Fibroblast of the aortic adventitia (primary cell): Measurements from ENCODE around the gene GALNT16. TPM values are rescaled to one million over a fixed set of nuclear protein-coding genes. Genes with fewer than 3 reads are reported as not detected.

Experiments used
- DNase-seq: peaks from one replicate; pipeline ENCODE4 v3.0.0-alpha.2; 2010; ENCODE audit warnings: low read depth
- H3K4me3 ChIP-seq: 2 replicates; pipeline ENCODE4 v1.5.1; 2011; ENCODE audit warnings: low read depth, mild to moderate bottlenecking, control low read depth, low read length, moderate library complexity
- CTCF ChIP-seq: IDR thresholded peaks from 2 replicates; pipeline ENCODE4 v1.5.1; 2011; ENCODE audit warnings: mild to moderate bottlenecking, low read length, control low read depth, inconsistent platforms; ENCODE audit not compliant: insufficient read depth
- total RNA-seq: library from RNA; depleted of rRNA; stranded (reverse); fragments of >200 nt; gene quantifications from 2 replicates; pipeline ENCODE4 v1.2.3, GENCODE V29; 2012; ENCODE audit warnings: low replicate concordance

GALNT16 gene
- total RNA-seq, 1 donor: 4.6 TPM

- no peak overlapping the region for H3K4me3 ChIP-seq
- no peak for TF ChIP-seq CTCF
- DNase-seq: peak; percentile 51
Measured at GRCh38 chr14:69342928-69343525, 83.1 kb downstream of the GALNT16 start.

GRCh38 chr14:69344171-69344570 is 84.2 kb downstream of the GALNT16 start:
- H3K4me3 ChIP-seq: no peak overlapping the region
- TF ChIP-seq CTCF: no peak
- DNase-seq: no peak

DNA sequence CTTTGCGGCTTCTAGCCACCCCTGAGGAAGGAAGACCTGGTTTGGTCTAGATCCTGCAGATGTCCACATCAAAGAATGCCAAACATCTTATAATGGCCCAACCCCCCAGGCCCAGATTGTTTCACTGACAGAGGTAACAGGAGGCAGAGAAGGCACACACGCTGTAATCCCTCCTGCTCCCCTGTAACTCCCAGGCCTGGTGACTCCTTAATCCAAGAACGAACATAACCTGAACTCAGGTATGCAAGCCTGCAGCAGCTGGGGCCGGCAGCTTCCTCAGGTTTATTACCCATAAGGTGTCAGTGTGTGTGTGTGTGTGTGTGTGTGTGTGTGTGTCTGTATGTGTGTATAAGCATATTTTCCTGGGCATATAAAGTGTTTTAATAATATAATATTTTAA is 85.4 kb downstream of the GALNT16 start:
- TF ChIP-seq CTCF: no peak
- DNase-seq: no peak
- H3K4me3 ChIP-seq: no peak overlapping the region

GRCh38 chr14:69346710-69347109 is 86.8 kb downstream of the GALNT16 start:
- no peak overlapping the region for H3K4me3 ChIP-seq
- peak; percentile 56 for TF ChIP-seq CTCF
- DNase-seq: no peak

GRCh38 chr14:69349091-69349777 is 89.3 kb downstream of the GALNT16 start:
- TF ChIP-seq CTCF: no peak
- no peak overlapping the region for H3K4me3 ChIP-seq
- no peak for DNase-seq

- no peak for DNase-seq
- no peak for TF ChIP-seq CTCF
- H3K4me3 ChIP-seq: no peak overlapping the region
Measured at GRCh38 chr14:69350892-69351291, 90.9 kb downstream of the GALNT16 start.
